HepG2 (cell line): Measurements from ENCODE around the gene STX10. TPM values are rescaled to one million over a fixed set of nuclear protein-coding genes. Genes with fewer than 3 reads are reported as not detected.

ENCODE experiments used
- AGO1 ChIP-seq: fragments of 200-400 bp; formaldehyde crosslinking; IDR thresholded peaks from 2 replicates; pipeline ENCODE4 v1.6.1; 2017; ENCODE audit warnings: mild to moderate bottlenecking, low read depth, low read length, moderate library complexity; ENCODE audit not compliant: poor library complexity, severe bottlenecking
- BHLHE40 ChIP-seq: IDR thresholded peaks from 2 replicates; pipeline ENCODE4 v1.6.1; 2011; ENCODE audit warnings: low read length, improper control_type of control experiment
- ERF ChIP-seq: IDR thresholded peaks from 2 replicates; pipeline ENCODE4 v1.6.1; 2018; ENCODE audit warnings: missing biosample characterization, missing genetic modification reagents
- ETV5 ChIP-seq: IDR thresholded peaks from 2 replicates; pipeline ENCODE4 v1.6.1; 2018; ENCODE audit warnings: missing biosample characterization, missing genetic modification reagents, inconsistent platforms, borderline replicate concordance
- FOSL2 ChIP-seq: sonication (generic); formaldehyde crosslinking; IDR thresholded peaks from 2 replicates; pipeline ENCODE4 v1.4.0; 2020; ENCODE audit warnings: missing genetic modification reagents
- GABPA ChIP-seq, 2 experiments: IDR thresholded peaks; 2 replicates each; pipeline ENCODE4 v1.6.1; 2011 to 2016; ENCODE audit warnings: low read depth in 2 of 2, low read length in 1 of 2, missing biosample characterization in 1 of 2, missing genetic modification characterization in 1 of 2
- KAT8 ChIP-seq: IDR thresholded peaks from 2 replicates; pipeline ENCODE4 v1.6.1; 2016; ENCODE audit warnings: missing genetic modification reagents, missing compliant biosample characterization
- PHF5A ChIP-seq: IDR thresholded peaks from one replicate; pipeline ENCODE4 v1.6.1; 2018; ENCODE audit warnings: low read depth, missing genetic modification reagents; ENCODE audit not compliant: unreplicated experiment
- SMYD3 ChIP-seq: sonication (generic); formaldehyde crosslinking; IDR thresholded peaks from 2 replicates; pipeline ENCODE4 v1.8.1; 2023; ENCODE audit warnings: mild to moderate bottlenecking, missing genetic modification reagents
- TBL1XR1 ChIP-seq: fragments of 150-350 bp; IDR thresholded peaks from 2 replicates; pipeline ENCODE4 v1.6.1; 2014; ENCODE audit warnings: borderline replicate concordance, low read length; ENCODE audit not compliant: partially characterized antibody
- ZFP82 ChIP-seq: sonication (generic); formaldehyde crosslinking; IDR thresholded peaks from 2 replicates; pipeline ENCODE4 v1.5.1; 2020; ENCODE audit warnings: mild to moderate bottlenecking, missing genetic modification reagents, borderline replicate concordance
- ZIK1 ChIP-seq: sonication (generic); formaldehyde crosslinking; IDR thresholded peaks from 2 replicates; pipeline ENCODE4 v1.5.0; 2020; ENCODE audit warnings: mild to moderate bottlenecking, low read depth, missing genetic modification reagents, borderline replicate concordance
- ZNF33B ChIP-seq: sonication (generic); formaldehyde crosslinking; IDR thresholded peaks from 2 replicates; pipeline ENCODE4 v1.5.1; 2020; ENCODE audit warnings: mild to moderate bottlenecking, missing genetic modification reagents
- ZNF430 ChIP-seq: sonication (generic); formaldehyde crosslinking; IDR thresholded peaks from 2 replicates; pipeline ENCODE4 v1.9.0; 2021; ENCODE audit warnings: mild to moderate bottlenecking, missing genetic modification reagents
- ZNF777 ChIP-seq: sonication (generic); formaldehyde crosslinking; IDR thresholded peaks from 2 replicates; pipeline ENCODE4 v1.4.0; 2020; ENCODE audit warnings: missing genetic modification reagents
- ZNF850 ChIP-seq: sonication (generic); formaldehyde crosslinking; conservative IDR thresholded peaks from 2 replicates; pipeline ENCODE4 v1.9.0; 2021; ENCODE audit warnings: mild to moderate bottlenecking, missing genetic modification reagents
- polyA plus RNA-seq, 8 experiments: library from polyadenylated mRNA; depleted of rRNA in 3 of 8; stranded (reverse) in 7 of 8; unstranded in 1 of 8; fragments of >200 nt; fragmentation: Illumina TruSeq in 4 of 8; extraction: Trizol in 4 of 8; gene quantifications; 2 replicates each; pipeline versions ENCODE4 v1.2.1 to v1.2.3, GENCODE V29; 2011 to 2016; ENCODE audit warnings: low read depth in 4 of 8, missing spikeins in 1 of 8, mixed read lengths in 1 of 8; ENCODE audit not compliant: insufficient read depth in 1 of 8
- total RNA-seq, 5 experiments: library from RNA; depleted of rRNA; stranded (reverse); fragments of >200 nt; fragmentation: Illumina TruSeq; extraction: Trizol; gene quantifications; 2 replicates each; pipeline ENCODE4 v1.2.3, GENCODE V29; 2016; ENCODE audit warnings: low read depth in 1 of 5
- TF ChIP-seq, protein P1 (sequence below): sonication (generic); formaldehyde crosslinking; IDR thresholded peaks from 2 replicates; pipeline ENCODE4 v1.8.0; 2022; ENCODE audit warnings: missing genetic modification reagents, mild to moderate bottlenecking, moderate library complexity, borderline replicate concordance
- TF ChIP-seq, protein P2 (sequence below): sonication (generic); formaldehyde crosslinking; IDR thresholded peaks from 2 replicates; pipeline ENCODE4 v1.4.0; 2020; ENCODE audit warnings: missing genetic modification reagents, borderline replicate concordance
- TF ChIP-seq, protein P3 (sequence below): sonication (generic); formaldehyde crosslinking; IDR thresholded peaks from 2 replicates; pipeline ENCODE4 v1.5.0; 2020; ENCODE audit warnings: missing genetic modification reagents, mild to moderate bottlenecking, borderline replicate concordance
- TF ChIP-seq, protein P4 (sequence below): sonication (generic); formaldehyde crosslinking; IDR thresholded peaks from 2 replicates; pipeline ENCODE4 v1.4.0; 2020; ENCODE audit warnings: missing genetic modification reagents

STX10 gene
- total and polyA plus RNA-seq, 2 of the 13 experiments (the other 11 are each of a cell fraction or from before 2014, with no cell fraction given), result 47.9 to 66.4 TPM

DNA sequence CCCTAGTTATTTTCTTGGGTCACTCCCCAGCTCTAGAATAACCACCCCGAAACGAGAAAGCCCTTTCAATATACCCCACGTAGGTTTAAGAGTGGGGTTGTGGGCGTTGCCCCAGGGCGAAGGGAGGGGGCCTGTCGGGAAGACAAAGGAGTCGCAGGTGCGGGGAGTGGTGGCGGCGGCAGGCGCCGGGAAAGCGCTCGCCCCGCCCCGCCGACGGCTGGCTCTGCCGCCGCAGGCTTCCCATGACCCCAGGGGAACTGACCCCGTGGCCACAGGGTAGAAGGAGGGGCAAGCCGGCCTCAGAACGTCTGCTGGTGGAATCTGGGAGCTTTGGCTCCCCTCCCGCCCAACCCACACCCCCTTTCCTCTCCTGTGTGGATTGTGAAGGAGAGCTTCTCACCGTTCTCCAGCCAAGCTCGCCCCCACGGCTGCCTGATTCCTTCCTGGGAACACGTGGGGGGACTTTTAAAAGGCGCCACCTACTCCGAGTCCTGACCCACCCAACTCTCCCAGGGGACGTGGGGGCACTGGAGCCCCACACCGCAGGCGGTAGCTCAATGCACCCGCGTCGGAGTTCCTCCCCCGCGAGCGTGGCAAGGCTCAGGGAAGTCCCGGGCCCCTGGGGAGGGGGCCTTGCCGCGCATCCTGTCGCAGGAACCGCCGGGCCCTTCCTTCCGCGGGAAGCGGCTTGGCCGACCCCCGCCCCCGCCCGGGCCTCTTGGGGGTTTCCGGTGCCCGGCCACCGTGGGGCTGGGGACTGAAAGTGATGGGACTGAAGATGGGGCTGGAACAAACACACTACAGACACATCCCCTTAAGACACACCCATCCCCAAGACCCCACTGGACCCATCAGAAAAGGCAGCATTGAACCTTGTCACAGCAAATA, 5.5 kb upstream of the STX10 start (continued):
- TF ChIP-seq ZFP82 (peak; percentile 74), ZIK1 (CRISPR knock-in tag) (no peak), ZNF850 (CRISPR knock-in tag) (0 out of 2 replicates have a peak, but pooled peaks have one; percentile 26), AGO1 (peak; percentile 94), BHLHE40 (peak; percentile 63), ZNF430 (peak; percentile 44; the same call in 1 of the 2 replicates), ZNF33B (no peak), FOSL2 (CRISPR knock-in tag) (0 out of 2 replicates have a peak, but pooled peaks have one; percentile 15), ERF (CRISPR knock-in tag) (peak; percentile 49; the same call in 1 of the 2 replicates), SMYD3 (CRISPR knock-in tag) (no peak), KAT8 (CRISPR knock-in tag) (peak; percentile 59), ETV5 (peak; percentile 93), TBL1XR1 (peak; percentile 25), PHF5A (CRISPR knock-in tag) (no peak), GABPA (IDR thresholded peaks at IDR 0.05; ENCODE audit: low read depth, low read length) (peak; percentile 60), GABPA (CRISPR knock-in tag; IDR thresholded peaks at IDR 0.05; ENCODE audit: low read depth) (peak; percentile 70), ZNF777 (CRISPR knock-in tag) (peak; percentile 58)
- TF ChIP-seq, protein P1, sequence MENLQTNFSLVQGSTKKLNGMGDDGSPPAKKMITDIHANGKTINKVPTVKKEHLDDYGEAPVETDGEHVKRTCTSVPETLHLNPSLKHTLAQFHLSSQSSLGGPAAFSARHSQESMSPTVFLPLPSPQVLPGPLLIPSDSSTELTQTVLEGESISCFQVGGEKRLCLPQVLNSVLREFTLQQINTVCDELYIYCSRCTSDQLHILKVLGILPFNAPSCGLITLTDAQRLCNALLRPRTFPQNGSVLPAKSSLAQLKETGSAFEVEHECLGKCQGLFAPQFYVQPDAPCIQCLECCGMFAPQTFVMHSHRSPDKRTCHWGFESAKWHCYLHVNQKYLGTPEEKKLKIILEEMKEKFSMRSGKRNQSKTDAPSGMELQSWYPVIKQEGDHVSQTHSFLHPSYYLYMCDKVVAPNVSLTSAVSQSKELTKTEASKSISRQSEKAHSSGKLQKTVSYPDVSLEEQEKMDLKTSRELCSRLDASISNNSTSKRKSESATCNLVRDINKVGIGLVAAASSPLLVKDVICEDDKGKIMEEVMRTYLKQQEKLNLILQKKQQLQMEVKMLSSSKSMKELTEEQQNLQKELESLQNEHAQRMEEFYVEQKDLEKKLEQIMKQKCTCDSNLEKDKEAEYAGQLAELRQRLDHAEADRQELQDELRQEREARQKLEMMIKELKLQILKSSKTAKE (CRISPR knock-in tag), result peak; percentile 88
- TF ChIP-seq, protein P2, sequence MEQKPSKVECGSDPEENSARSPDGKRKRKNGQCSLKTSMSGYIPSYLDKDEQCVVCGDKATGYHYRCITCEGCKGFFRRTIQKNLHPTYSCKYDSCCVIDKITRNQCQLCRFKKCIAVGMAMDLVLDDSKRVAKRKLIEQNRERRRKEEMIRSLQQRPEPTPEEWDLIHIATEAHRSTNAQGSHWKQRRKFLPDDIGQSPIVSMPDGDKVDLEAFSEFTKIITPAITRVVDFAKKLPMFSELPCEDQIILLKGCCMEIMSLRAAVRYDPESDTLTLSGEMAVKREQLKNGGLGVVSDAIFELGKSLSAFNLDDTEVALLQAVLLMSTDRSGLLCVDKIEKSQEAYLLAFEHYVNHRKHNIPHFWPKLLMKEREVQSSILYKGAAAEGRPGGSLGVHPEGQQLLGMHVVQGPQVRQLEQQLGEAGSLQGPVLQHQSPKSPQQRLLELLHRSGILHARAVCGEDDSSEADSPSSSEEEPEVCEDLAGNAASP (CRISPR knock-in tag), result peak; percentile 86; the same call in 1 of the 2 replicates
- TF ChIP-seq, protein P3, sequence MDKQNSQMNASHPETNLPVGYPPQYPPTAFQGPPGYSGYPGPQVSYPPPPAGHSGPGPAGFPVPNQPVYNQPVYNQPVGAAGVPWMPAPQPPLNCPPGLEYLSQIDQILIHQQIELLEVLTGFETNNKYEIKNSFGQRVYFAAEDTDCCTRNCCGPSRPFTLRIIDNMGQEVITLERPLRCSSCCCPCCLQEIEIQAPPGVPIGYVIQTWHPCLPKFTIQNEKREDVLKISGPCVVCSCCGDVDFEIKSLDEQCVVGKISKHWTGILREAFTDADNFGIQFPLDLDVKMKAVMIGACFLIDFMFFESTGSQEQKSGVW (CRISPR knock-in tag), result no peak
- TF ChIP-seq, protein P4, sequence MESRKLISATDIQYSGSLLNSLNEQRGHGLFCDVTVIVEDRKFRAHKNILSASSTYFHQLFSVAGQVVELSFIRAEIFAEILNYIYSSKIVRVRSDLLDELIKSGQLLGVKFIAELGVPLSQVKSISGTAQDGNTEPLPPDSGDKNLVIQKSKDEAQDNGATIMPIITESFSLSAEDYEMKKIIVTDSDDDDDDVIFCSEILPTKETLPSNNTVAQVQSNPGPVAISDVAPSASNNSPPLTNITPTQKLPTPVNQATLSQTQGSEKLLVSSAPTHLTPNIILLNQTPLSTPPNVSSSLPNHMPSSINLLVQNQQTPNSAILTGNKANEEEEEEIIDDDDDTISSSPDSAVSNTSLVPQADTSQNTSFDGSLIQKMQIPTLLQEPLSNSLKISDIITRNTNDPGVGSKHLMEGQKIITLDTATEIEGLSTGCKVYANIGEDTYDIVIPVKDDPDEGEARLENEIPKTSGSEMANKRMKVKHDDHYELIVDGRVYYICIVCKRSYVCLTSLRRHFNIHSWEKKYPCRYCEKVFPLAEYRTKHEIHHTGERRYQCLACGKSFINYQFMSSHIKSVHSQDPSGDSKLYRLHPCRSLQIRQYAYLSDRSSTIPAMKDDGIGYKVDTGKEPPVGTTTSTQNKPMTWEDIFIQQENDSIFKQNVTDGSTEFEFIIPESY (CRISPR knock-in tag), result no peak
